Fibroblast of peridontal ligament (primary cell): Measurements from ENCODE around the gene RAMP2.
"Not testable (repeated sequence)": the region's sequence is repeated elsewhere in the genome, so short reads cannot be mapped to it uniquely, and the experiment has no call there.

Source experiments
- DNase-seq: peaks from one replicate; pipeline ENCODE4 v3.0.0-alpha.2; 2010; ENCODE audit errors: extremely low read depth

Gene RAMP2

GRCh38 chr17:42768006-42768405 lies 7.0 kb downstream of the RAMP2 start:
- DNase-seq: not testable (repeated sequence)

- not testable (repeated sequence) for DNase-seq
Measured at GRCh38 chr17:42769964-42770363, 8.9 kb downstream of the RAMP2 start.

- DNase-seq: no peak
Measured at GRCh38 chr17:42772945-42773289, 11.9 kb downstream of the RAMP2 start.

- DNase-seq: peak; percentile 84
Measured at GRCh38 chr17:42773290-42774035, 12.4 kb downstream of the RAMP2 start, which contains the start of gene VPS25. Gene VPS25 (plus strand): TSS chr17:42773449. CDS start chr17:42773476, 27 bp downstream.

- no peak for DNase-seq
Measured at GRCh38 chr17:42774066-42774745, 13.2 kb downstream of the RAMP2 start.

GRCh38 chr17:42775534-42776098 lies 14.6 kb downstream of the RAMP2 start:
- no peak for DNase-seq

GRCh38 chr17:42778570-42778969 lies 17.5 kb downstream of the RAMP2 start:
- DNase-seq: no peak

- DNase-seq: no peak
Measured at GRCh38 chr17:42779304-42779935, 18.4 kb downstream of the RAMP2 start.

- no peak for DNase-seq
Measured at GRCh38 chr17:42779936-42780850, 19.2 kb downstream of the RAMP2 start, which contains the start of gene WNK4. Gene WNK4 (plus strand): TSS chr17:42780610. CDS start chr17:42780699, 89 bp downstream.

GRCh38 chr17:42780851-42781638 lies 20.0 kb downstream of the RAMP2 start:
- DNase-seq: no peak

- no peak for DNase-seq
Measured at GRCh38 chr17:42781639-42782165, 20.7 kb downstream of the RAMP2 start.

GRCh38 chr17:42782166-42783061 lies 21.4 kb downstream of the RAMP2 start:
- DNase-seq: no peak

- no peak for DNase-seq
Measured at GRCh38 chr17:42783062-42783790, 22.2 kb downstream of the RAMP2 start.

GRCh38 chr17:42783791-42784138 lies 22.7 kb downstream of the RAMP2 start:
- DNase-seq: no peak

- no peak for DNase-seq
Measured at GRCh38 chr17:42784409-42784808, 23.4 kb downstream of the RAMP2 start.

GRCh38 chr17:42784811-42785592 lies 24.0 kb downstream of the RAMP2 start:
- DNase-seq: no peak

GRCh38 chr17:42787266-42787665 lies 26.2 kb downstream of the RAMP2 start:
- no peak for DNase-seq

GRCh38 chr17:42791948-42792347 lies 30.9 kb downstream of the RAMP2 start:
- DNase-seq: no peak
